Neutrophil (primary cell): ENCODE measurements around the gene COL8A2.

Experiments
- H3K27ac ChIP-seq: fragments of 200-600 bp; sonication (generic); 2 replicates; pipeline ENCODE4 v1.5.1; 2016; ENCODE audit warnings: mild to moderate bottlenecking, moderate library complexity
- H3K27me3 ChIP-seq: fragments of 200-600 bp; sonication (generic); 2 replicates; pipeline ENCODE4 v1.6.0; 2016; ENCODE audit warnings: mild to moderate bottlenecking
- H3K36me3 ChIP-seq: fragments of 200-600 bp; sonication (generic); 2 replicates; pipeline ENCODE4 v1.5.1; 2017
- H3K4me1 ChIP-seq, 2 experiments: fragments of 200-600 bp in 1 of 2; sonication (generic) in 1 of 2; 1 replicate in 1 of 2; 2 replicates in 1 of 2; pipeline versions ENCODE4 v1.5.1 to v1.6.1; 2013 to 2016; ENCODE audit warnings: low read depth in 1 of 2, low read length in 1 of 2, mild to moderate bottlenecking in 1 of 2, moderate library complexity in 1 of 2; ENCODE audit not compliant: control insufficient read depth in 1 of 2, insufficient read depth in 1 of 2
- H3K4me3 ChIP-seq, 2 experiments: fragments of 200-600 bp in 1 of 2; sonication (generic) in 1 of 2; 1 replicate in 1 of 2; 2 replicates in 1 of 2; pipeline ENCODE4 v1.5.1; 2013 to 2016; ENCODE audit warnings: low read depth in 1 of 2, low read length in 1 of 2, mild to moderate bottlenecking in 1 of 2, moderate library complexity in 1 of 2
- H3K9me3 ChIP-seq: fragments of 200-600 bp; sonication (generic); 2 replicates; pipeline ENCODE4 v1.5.1; 2016
- CTCF ChIP-seq: fragments of 200-600 bp; sonication (generic); IDR thresholded peaks from 2 replicates; pipeline ENCODE4 v1.5.1; 2016; ENCODE audit warnings: antibody characterized with exemption

Gene COL8A2

GRCh38 chr1:36070349-36070748, 54.7 kb downstream of the COL8A2 start:
- no peak overlapping the region for H3K27ac ChIP-seq
- H3K36me3 ChIP-seq = no peaks in the 10 kb centered on the region
- H3K27me3 ChIP-seq = no peaks in the 10 kb centered on the region
- H3K4me1 ChIP-seq = peaks cover 12 to 14% of the 10 kb centered on the region in 2 experiments
- H3K9me3 ChIP-seq = peaks cover 5% of the 10 kb centered on the region
- no peak overlapping the region for H3K4me3 ChIP-seq
- TF ChIP-seq CTCF = no peak

GRCh38 chr1:36068866-36069265, 56.2 kb downstream of the COL8A2 start:
- H3K4me3 ChIP-seq = no peak overlapping the region
- H3K27ac ChIP-seq = no peak overlapping the region
- no peaks in the 10 kb centered on the region for H3K27me3 ChIP-seq
- H3K9me3 ChIP-seq = peaks cover 5% of the 10 kb centered on the region
- H3K36me3 ChIP-seq = no peaks in the 10 kb centered on the region
- no peak for TF ChIP-seq CTCF
- peaks cover 0 to under 1% of the 10 kb centered on the region in 2 experiments for H3K4me1 ChIP-seq

GRCh38 chr1:36067871-36068270, 57.2 kb downstream of the COL8A2 start:
- Histone ChIP-seq H3K27me3 (no peaks in the 10 kb centered on the region), H3K36me3 (no peaks in the 10 kb centered on the region), H3K27ac (no peak overlapping the region), H3K4me3 (no peak overlapping the region), H3K9me3 (peaks cover 5% of the 10 kb centered on the region), H3K4me1 (no peaks in the 10 kb centered on the region)
- no peak for TF ChIP-seq CTCF

GRCh38 chr1:36062315-36062714, 62.7 kb downstream of the COL8A2 start:
- Histone ChIP-seq H3K36me3 (no peaks in the 10 kb centered on the region), H3K9me3 (no peaks in the 10 kb centered on the region), H3K4me1 (peaks cover 0 to 7% of the 10 kb centered on the region in 2 experiments), H3K27ac (no peak overlapping the region), H3K27me3 (no peaks in the 10 kb centered on the region), H3K4me3 (no peak overlapping the region)
- TF ChIP-seq CTCF = no peak

GRCh38 chr1:36055706-36056105, 69.3 kb downstream of the COL8A2 start:
- Histone ChIP-seq H3K9me3 (no peaks in the 10 kb centered on the region), H3K4me1 (peaks cover 25 to 40% of the 10 kb centered on the region in 2 experiments), H3K4me3 (peak overlapping the region; percentile 49 to 50), H3K27ac (peak overlapping the region; percentile 86), H3K27me3 (no peaks in the 10 kb centered on the region), H3K36me3 (no peaks in the 10 kb centered on the region)
- no peak for TF ChIP-seq CTCF

- Histone ChIP-seq H3K36me3 (peaks cover 2% of the 10 kb centered on the region), H3K4me3 (no peak overlapping the region), H3K4me1 (peaks cover 25 to 40% of the 10 kb centered on the region in 2 experiments), H3K27ac (peak overlapping the region; percentile 86), H3K27me3 (no peaks in the 10 kb centered on the region), H3K9me3 (no peaks in the 10 kb centered on the region)
- TF ChIP-seq CTCF = no peak
These were observed 71.0 kb downstream of the COL8A2 start for GRCh38 chr1:36053978-36054377.
